ENCODE results near the gene SOWAHC.
"Not testable (repeated sequence)": the region's sequence is repeated elsewhere in the genome, so short reads cannot be mapped to it uniquely, and the experiment has no call there.

SOWAHC gene

GRCh38 chr2:109613922-109614714, at the start of gene SOWAHC, which contains the start of gene SEPTIN10:
Gene SOWAHC, plus strand, starts transcription at chr2:109614364. Its CDS starts 126 bp downstream, at chr2:109614490.
Gene SEPTIN10, minus strand, starts transcription at chr2:109613966. Its CDS starts 139 bp downstream, at chr2:109613827.
- peak; percentile 53 for DNase-seq

DNA sequence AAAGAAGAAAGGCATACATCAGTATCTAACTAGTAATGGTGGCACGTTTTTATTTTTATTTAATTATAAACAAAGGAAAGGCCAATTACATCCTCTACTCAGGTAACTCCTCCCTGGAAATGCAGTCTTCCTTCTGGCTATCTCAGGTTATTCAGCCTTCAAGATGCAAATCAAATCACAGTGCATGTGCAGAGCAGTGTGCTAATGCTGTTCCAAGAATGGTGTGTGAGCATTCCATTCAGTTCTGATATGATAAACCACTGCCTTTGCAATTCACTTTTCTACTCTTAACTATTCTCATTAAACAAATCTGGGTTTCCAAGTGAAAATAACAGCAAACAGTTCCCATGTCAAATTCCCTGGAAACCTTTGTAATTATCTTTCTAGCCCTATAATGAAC, 38.8 kb upstream of the SOWAHC start:
- no peak for DNase-seq

DNA sequence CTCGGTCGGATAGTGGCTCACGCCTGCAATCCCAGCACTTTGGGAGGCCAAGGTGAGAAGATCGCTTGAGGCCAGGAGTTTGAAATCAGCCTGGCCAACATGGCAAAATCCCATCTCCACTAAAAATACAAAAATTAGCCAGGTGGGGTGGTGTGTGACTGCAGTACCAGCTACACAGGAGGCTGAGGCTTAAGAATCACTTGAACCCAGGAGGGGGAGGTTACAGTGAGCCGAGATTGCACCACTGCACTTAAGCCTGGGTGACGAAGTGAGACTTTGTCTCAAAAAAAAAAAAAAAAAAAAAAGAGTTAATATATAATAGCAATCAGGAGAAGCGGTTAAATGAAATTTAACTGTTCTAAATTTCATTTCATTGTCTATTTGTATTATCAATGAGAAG, 36.5 kb upstream of the SOWAHC start:
- not testable (repeated sequence) for DNase-seq

- no peak for DNase-seq
These were observed 31.0 kb upstream of the SOWAHC start for GRCh38 chr2:109582928-109583895.

DNA sequence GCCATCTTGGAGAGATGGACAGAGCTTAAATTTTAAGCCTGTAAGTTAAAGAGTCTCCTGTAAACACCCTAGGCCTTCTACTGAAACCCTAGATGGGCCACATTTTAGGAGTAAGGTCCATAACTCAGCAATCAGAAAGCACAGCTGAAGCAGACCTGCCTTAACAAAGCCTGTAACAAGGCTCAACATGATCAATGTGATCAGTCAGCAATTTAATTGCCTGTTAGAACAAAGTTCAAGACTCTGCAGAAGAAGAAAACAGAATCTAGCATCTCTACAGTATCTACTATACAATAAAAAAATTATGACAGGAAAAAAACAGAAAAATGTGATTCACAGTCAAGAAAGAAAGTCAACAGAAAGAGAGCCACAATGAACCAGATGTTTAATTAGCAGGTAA, 27.5 kb upstream of the SOWAHC start:
- DNase-seq: no peak

GRCh38 chr2:109591206-109591605, 23.0 kb upstream of the SOWAHC start:
- no peak for DNase-seq

DNA sequence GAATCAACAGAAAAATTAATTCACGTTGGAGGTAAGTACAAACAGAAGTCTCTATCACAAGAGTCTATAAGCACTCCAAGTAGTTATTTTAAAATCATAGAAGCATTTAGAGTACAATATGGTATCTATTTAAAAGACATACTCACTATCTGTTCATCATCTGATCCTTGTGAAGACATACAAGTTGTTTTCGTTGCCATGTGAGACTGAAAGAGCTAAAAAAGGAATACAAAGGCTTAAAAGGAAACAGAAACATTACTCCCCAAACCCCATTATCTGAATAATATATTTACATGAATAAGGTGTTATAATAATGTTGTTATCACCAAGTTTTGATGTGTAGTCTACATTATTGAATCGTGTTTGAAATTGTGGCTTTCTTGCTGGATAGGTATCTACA, 21.3 kb upstream of the SOWAHC start:
- no peak for DNase-seq

- no peak for DNase-seq
These were observed 19.8 kb upstream of the SOWAHC start for GRCh38 chr2:109594246-109594885.

- no peak for DNase-seq
These were observed 18.5 kb upstream of the SOWAHC start for GRCh38 chr2:109595644-109596043.

- DNase-seq: no peak
These were observed 16.9 kb upstream of the SOWAHC start for GRCh38 chr2:109597283-109597682.

DNA sequence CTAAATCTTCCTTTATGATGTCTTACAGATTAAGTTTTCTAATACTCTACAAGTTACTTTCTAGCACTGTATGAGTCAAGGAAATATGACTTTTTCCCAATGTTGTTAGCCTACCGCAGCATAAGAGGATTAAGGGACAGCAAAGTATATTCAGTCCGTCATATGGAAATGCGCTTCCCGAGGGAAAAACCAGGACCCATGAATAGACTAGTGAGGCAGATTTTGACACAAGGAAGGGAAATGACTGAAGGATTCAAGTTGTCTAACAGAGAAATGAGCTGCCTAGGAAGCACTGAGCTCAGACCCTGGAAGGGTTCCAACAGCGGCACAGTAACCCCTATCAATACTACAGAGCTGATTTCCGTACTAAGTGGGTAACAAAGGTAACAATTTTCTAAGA, 12.4 kb upstream of the SOWAHC start:
- DNase-seq: no peak

DNA sequence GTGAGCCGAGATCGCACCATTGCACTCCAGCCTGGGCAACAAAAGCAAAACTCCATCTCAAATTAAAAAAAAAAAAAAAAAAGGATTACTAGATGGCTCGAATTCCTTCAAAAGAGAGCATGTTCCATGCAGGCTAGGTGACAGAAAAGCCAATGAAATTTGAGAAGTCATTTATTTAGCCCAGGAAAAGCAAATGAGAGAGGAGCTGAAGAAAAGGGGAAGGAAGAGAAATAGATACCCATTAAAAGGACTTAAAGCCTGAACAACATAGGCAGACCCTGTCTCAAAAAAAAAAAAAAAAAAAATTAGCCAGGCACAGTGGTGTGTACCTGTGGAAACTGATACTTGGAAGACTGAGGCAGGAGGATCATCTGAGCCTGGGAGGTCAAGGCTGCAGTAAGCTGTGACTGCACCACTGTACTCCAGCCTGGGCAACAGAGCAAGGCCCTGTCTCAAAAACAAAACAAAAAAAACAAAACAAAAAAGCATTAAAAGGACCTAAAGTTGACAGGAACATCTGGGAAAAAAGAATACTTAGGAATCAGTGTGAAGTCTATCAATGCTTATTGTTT, 11.5 kb upstream of the SOWAHC start:
- no peak for DNase-seq

DNA sequence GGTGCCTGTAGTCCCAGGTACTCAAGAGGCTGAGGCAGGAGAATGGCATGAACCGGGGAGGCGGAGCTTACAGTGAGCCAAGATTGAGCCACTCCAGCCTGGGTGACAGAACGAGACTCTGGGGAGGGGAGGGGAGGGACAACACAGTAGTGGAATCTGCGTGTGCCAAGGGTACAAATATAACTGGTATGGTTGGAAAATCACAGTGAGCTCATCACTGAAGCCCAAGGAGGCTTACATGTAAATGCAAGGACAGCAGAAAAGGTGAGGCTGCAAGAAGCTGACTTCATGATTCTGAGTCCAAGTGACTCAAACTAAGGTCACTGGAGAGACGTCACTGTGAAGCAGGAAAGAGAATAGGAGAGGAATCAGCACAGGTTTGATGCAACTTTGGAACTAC, 9.6 kb upstream of the SOWAHC start:
- DNase-seq: no peak

DNA sequence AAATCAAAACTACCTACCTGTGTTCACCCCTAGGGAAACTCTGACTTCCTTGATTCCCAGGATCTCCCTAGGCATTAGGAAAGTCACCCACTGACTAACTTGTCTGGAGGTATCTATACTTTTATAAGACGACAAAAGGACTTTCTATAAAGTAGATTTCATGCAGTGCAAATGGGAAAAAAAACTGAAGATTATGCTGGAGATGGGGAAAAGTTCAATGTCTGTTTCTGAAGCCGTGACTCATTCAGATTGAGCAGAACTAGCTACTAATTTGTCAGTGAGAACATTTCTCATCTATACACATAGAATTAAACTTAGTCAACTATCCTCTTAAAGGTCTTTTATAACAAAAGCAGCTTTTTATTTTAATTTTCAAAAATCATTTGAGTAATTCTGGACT, 6.4 kb upstream of the SOWAHC start:
- no peak for DNase-seq

DNA sequence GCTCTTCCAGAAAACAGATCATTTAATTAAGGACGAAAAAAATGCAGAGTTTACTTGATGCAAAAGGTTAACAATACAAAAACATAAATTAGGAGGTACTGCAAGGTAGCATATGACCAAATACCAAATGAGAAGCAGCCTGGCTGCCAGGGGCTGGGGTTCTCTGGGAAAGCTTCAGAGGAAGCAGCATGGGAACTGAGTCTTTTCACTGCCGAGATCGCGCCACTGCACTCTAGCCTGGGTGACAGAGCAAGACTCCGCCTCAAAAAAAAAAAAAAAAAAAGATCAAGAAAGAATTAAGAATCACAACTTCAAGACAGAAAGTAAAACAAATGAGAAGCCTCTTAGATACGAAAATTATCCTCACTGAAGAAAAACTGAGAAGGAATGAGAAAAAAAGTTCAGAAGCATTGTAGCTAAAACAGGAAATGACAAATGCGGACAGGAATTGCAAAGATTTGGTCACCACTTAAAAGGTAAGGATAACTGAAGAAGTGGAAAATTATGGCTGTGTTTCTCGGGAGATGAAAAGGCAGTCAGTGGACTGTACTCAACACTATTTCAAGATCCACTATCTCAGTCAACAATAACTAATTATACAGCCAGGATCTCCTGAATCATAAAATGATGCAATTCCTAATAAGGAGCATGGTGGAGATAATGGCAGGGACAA, 4.7 kb upstream of the SOWAHC start:
- DNase-seq: no peak

- no peak for DNase-seq
These were observed 2.6 kb upstream of the SOWAHC start for GRCh38 chr2:109611467-109612095.

DNA sequence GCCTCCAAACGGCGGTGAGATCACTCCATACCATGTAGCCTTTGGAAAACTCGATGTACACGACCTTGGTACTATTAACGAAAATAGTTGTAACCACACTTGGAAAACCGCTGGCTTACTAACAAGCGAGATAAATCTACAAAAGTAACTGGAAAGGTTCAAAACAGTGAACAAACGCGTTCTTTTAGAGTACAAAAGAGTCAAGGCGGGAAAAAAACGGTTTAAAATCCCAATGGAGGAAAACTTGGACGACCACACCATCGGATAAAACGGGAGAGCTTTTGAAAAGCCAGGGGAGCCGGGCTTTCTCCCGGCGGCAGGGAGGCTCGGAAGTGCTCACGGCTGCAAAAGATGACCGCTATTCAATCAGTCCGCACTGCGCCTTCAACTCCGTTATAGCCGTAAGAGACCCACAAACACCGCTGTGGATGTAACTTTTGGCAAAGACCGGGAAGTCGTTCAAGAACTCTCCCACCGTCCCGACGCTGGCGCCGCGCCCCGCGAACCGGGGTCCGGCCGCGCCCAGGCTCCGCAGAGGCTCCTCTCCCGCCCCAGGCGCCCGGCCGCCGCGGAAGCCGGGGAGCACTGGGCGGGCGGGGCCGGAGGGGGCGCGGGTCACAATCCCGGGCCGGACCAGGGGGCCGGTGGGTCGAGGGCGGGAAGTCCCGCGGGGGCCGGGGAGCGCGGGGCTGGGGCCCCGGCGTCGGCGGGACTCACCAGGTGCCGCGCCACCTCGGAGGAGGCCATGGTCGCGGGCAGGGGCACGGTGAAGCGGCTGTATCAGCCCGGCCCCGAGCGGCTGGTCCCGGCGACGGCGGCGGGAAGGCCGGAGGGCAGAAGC, 863 bp upstream of the SOWAHC start:
- DNase-seq: no peak

GRCh38 chr2:109614715-109615636, 812 bp downstream of the SOWAHC start:
- DNase-seq: no peak

DNA sequence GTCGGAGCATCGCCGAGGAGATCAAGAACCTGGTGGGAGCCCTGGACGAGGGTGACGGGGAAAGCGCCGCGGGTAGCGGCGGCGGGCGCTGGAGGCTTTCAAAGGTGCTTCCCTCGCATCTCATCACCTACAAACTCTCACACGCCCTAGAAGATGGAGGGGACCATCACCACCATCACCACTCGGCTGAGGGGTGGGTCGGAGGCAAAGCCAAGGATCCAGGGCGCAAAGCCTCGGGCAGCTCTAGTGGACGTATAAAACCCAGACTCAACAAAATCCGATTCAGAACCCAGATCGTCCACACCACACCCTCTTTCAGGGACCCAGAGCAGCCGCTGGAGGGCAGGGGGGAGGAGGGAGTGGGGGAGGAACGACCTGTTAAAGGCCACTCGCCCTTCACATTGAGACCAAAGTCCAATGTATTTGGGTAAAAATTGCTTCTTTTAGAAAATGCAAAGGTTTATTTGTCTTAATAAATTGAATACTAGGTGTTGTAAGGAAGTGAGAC, 1.5 kb downstream of the SOWAHC start:
- no peak for DNase-seq
